ENCODE data around the gene SPHK1. TPM values are rescaled to one million over a fixed set of nuclear protein-coding genes. Genes with fewer than 3 reads are reported as not detected.

The SPHK1 gene
- total RNA-seq, 1 donor from 2014 or later = 15.2 TPM

GRCh38 chr17:76381633-76382350 is 2.6 kb upstream of the SPHK1 start:
- H3K9me3 Mint-ChIP-seq (ENCODE audit: unreplicated experiment) = no peaks in the 10 kb centered on the region
- no peak for DNase-seq (ENCODE audit: extremely low spot score, unreplicated experiment)
- H3K36me3 Mint-ChIP-seq (ENCODE audit: unreplicated experiment) = peaks cover 5% of the 10 kb centered on the region
- no peak for TF ChIP-seq CTCF (IDR thresholded peaks at IDR 0.05)
- H3K27ac Mint-ChIP-seq (ENCODE audit: unreplicated experiment) = peak overlapping the region; percentile 60
- H3K4me3 Mint-ChIP-seq (ENCODE audit: unreplicated experiment) = peak overlapping the region; percentile 64
- H3K27me3 Mint-ChIP-seq (ENCODE audit: unreplicated experiment) = no peaks in the 10 kb centered on the region
- H3K4me1 Mint-ChIP-seq (ENCODE audit: unreplicated experiment) = peaks cover 31% of the 10 kb centered on the region

DNA sequence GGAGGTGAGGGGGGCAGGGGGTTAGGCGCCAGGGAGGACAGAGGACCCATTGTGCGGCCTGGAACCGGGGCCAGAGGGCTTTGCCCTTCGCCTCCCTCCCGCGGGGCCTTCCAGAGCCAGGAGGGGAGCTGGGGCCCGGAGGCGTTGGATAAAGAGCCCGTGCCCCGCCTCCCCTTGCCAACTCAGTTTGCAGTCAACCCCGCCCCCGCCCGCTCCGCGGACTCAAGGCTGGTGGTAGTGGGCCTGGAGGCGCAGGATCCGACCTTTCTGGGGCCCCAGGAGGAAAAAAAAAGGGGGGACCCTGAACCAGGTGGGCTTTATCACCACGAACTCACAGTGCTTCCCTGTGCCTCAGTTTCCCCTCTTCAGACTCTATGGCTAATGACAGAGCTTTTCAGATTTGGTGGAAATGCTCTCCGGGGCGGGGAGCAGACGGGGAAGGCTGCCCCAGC is 2.0 kb upstream of the SPHK1 start:
- Mint-ChIP-seq H3K9me3 (ENCODE audit: unreplicated experiment) (no peaks in the 10 kb centered on the region), H3K36me3 (ENCODE audit: unreplicated experiment) (peaks cover 5% of the 10 kb centered on the region), H3K27me3 (ENCODE audit: unreplicated experiment) (no peaks in the 10 kb centered on the region), H3K4me3 (ENCODE audit: unreplicated experiment) (peak overlapping the region; percentile 84), H3K27ac (ENCODE audit: unreplicated experiment) (peak overlapping the region; percentile 67), H3K4me1 (ENCODE audit: unreplicated experiment) (peaks cover 25% of the 10 kb centered on the region)
- no peak for DNase-seq (ENCODE audit: extremely low spot score, unreplicated experiment)
- no peak for TF ChIP-seq CTCF (IDR thresholded peaks at IDR 0.05)

DNA sequence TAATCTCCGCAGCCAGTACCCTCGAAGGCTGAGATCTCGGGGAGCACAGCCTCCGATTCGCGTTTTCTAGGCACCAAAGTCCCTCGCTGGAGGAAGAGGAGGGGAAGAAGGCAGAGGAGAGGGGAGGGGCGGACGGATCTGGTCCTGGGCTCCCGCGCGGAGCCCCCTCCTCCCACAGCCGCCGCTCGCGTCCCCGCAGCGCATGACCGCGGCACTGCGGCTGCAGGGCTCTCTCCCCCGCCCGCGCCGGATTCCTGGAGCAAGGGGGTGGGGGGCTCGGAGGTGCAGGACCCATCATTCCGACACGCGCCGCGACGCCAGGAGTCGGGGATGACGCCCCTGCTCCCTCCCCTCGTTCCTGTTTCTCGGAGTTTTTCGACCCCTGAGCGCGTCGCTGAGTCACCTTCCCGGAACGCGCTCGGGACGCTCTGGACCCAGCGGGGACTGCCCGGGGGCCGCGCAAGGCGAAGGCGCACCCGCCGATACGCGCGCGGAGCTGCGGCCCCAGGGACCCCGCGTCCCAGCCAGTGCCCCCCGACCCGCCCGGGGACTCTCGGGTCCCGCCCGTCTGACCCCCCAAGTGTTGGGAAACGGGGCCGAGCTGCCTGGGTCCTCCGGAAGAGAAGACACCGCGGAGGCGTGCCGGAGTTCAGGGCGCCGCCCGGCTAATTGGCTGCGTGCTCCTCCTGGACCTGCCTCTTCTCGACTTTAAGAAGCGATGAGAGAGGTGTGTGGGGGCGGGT is 1.4 kb upstream of the SPHK1 start:
- Mint-ChIP-seq H3K27me3 (ENCODE audit: unreplicated experiment) (no peaks in the 10 kb centered on the region), H3K4me1 (ENCODE audit: unreplicated experiment) (peaks cover 23% of the 10 kb centered on the region), H3K4me3 (ENCODE audit: unreplicated experiment) (peak overlapping the region; percentile 84), H3K27ac (ENCODE audit: unreplicated experiment) (peak overlapping the region; percentile 67), H3K9me3 (ENCODE audit: unreplicated experiment) (no peaks in the 10 kb centered on the region), H3K36me3 (ENCODE audit: unreplicated experiment) (peaks cover 2% of the 10 kb centered on the region)
- no peak for TF ChIP-seq CTCF (IDR thresholded peaks at IDR 0.05)
- no peak for DNase-seq (ENCODE audit: extremely low spot score, unreplicated experiment)

DNA sequence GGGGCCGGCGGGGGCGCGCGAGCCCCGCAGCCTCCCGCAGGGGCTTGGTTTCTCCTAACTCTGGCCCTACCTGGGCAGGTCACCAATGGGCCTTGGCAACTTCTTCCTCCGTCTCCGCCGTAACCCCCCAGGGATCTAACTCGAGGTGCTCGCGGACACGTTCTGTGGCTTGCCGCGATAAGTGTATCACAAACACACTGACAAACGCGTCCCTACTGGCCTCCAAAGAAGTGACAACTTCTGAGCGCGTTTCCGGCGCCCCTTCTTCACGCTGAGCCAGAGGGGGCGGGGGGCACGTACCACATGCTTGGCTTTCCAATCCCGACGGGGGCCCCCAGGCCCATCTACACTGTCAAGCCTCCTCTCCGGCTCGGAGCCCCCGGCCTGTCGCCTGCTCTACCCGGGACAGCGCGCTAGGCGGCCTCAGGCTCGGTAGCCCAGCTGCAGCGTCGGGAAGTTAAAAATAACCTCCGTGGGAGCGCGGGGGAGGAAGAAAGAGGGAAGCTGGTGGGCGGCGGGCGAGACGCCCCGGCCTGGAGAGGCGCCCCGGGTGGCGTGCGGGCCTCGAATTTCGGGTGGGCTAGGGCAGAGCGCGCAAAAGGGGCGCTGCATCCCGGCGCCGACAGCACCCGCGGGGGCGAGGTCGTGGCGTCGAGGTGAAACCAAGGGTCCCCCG is 725 bp upstream of the SPHK1 start:
- H3K4me3 Mint-ChIP-seq (ENCODE audit: unreplicated experiment) = peak overlapping the region; percentile 84
- H3K27ac Mint-ChIP-seq (ENCODE audit: unreplicated experiment) = peak overlapping the region; percentile 73
- no peak for TF ChIP-seq CTCF (IDR thresholded peaks at IDR 0.05)
- no peak for DNase-seq (ENCODE audit: extremely low spot score, unreplicated experiment)
- H3K27me3 Mint-ChIP-seq (ENCODE audit: unreplicated experiment) = no peaks in the 10 kb centered on the region
- H3K4me1 Mint-ChIP-seq (ENCODE audit: unreplicated experiment) = peaks cover 21% of the 10 kb centered on the region
- H3K36me3 Mint-ChIP-seq (ENCODE audit: unreplicated experiment) = no peaks in the 10 kb centered on the region
- H3K9me3 Mint-ChIP-seq (ENCODE audit: unreplicated experiment) = no peaks in the 10 kb centered on the region

All from osteocyte (in vitro differentiated cells).